Tibial nerve (tissue), 3 donors: ENCODE results near the gene PKNOX2.

Experiments
- POLR2A ChIP-seq, 2 donors: fragments of 450-650 bp; IDR thresholded peaks; one replicate each; pipeline ENCODE4 v1.6.1; 2017; ENCODE audit warnings: antibody characterized with exemption in 2 of 2, mild to moderate bottlenecking in 2 of 2, moderate library complexity in 2 of 2
- TF ChIP-seq, protein P1 (sequence below), 5 experiments: fragments of 200-600 bp in 3 of 5; fragments of 450-650 bp in 2 of 5; sonication (generic) in 3 of 5; IDR thresholded peaks; one replicate each; pipeline ENCODE4 v1.5.1; 2016 to 2019; ENCODE audit warnings: antibody characterized with exemption in 5 of 5, mild to moderate bottlenecking in 3 of 5, moderate library complexity in 2 of 5

DNA sequence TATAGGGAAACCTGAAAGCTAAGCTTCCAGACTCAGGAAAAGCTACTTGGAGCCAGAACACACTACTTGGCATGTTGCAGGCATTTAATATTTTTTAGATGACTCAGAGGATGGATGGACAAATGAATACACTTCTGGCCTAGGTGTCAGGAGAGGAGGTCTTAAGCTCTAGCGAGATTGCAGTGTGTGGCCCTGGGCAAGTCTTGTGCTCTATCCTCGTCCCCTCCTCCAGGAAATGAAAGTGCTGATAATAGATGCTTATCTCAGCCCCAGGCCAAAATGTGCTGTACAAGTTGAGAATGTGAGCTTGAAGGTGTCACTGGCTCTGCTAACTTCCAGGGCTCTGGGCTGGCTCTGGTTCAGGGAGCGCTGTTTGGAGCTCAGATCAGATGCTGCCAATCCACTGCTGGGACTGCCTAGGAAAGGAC lies 136.3 kb downstream of the PKNOX2 start:
- TF ChIP-seq, protein P1, sequence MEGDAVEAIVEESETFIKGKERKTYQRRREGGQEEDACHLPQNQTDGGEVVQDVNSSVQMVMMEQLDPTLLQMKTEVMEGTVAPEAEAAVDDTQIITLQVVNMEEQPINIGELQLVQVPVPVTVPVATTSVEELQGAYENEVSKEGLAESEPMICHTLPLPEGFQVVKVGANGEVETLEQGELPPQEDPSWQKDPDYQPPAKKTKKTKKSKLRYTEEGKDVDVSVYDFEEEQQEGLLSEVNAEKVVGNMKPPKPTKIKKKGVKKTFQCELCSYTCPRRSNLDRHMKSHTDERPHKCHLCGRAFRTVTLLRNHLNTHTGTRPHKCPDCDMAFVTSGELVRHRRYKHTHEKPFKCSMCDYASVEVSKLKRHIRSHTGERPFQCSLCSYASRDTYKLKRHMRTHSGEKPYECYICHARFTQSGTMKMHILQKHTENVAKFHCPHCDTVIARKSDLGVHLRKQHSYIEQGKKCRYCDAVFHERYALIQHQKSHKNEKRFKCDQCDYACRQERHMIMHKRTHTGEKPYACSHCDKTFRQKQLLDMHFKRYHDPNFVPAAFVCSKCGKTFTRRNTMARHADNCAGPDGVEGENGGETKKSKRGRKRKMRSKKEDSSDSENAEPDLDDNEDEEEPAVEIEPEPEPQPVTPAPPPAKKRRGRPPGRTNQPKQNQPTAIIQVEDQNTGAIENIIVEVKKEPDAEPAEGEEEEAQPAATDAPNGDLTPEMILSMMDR (IDR thresholded peaks at IDR 0.05): no peak
- no peak for TF ChIP-seq POLR2A (IDR thresholded peaks at IDR 0.05)
